ENCODE results near the gene SKI.
A peak's percentile ranks its signal among the peaks of the same experiment; 100 is the strongest.

The SKI gene

DNA sequence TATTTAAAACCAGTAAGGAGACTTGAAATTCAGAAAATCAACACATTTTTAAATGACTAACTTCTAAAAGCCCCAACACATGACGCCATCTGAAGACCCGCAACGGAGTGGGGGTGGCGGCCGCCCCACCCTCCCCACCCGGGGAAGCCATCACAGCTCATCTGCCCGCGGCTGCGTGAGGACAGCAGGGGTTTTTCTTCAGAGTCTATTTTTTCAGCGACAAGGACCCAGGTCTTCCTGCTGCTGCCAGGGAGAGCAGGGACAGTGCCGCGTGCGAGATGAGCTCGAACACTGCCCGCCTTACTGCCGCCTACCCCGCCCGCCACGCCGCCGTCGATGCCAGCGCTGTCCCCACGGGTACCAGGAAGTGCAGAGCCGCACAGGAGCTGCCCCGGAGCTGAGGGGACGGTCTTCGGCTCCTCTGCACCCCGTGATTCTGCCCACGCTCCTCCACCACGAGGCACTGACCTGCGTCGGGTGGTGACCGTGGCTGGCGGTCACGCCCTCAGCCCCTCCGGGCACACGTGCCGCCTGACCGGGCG, 79.0 kb downstream of the SKI start:
- DNase-seq (ENCODE audit: low read depth): no peak

GRCh38 chr1:2307972-2308371, 79.9 kb downstream of the SKI start:
- no peak for DNase-seq (ENCODE audit: low read depth)

- DNase-seq (ENCODE audit: low read depth): no peak
Measured at GRCh38 chr1:2308844-2309243, 80.7 kb downstream of the SKI start.

DNA sequence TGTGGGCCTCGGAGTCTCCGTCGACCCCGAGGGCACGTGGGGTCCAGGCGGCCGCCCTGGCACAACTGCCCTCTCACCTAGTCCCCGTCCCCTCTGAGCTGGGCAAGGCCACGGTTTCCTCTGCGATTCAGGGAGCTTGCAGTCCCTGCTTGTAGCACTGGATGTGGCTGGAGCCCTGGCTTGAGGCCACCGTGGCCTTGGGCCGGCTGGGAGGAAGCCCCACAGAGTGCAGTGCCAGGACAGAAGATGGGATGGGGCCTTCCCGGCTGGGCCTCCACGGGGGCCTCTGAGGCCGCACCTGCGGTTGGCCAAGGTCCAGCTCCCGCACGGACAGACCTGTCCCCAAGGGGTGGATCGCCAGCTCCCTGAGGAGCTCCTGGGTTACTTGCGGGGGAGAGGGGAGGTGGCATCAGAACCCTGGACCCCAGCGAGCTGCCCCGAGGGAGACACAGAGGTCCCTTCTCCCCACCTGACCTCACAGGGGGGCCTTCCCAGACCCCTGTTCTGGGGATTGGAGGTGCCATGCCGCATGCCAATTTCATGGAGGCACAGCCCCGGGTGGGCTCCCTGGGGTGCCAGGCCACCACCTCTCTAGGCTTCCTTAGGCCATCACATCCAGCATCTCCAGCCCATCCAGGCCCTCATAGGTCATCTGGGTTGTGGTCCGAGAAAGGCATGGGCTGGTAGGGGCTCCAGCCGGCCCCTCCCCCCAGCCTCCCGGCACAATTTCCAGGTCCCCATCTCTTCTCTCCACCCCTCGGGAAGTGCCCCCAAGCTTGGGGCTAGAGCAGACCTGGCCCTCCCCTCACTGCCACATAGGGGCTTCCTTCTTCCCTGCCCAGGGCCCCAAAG, 82.4 kb downstream of the SKI start:
- no peak for DNase-seq (ENCODE audit: low read depth)

DNA sequence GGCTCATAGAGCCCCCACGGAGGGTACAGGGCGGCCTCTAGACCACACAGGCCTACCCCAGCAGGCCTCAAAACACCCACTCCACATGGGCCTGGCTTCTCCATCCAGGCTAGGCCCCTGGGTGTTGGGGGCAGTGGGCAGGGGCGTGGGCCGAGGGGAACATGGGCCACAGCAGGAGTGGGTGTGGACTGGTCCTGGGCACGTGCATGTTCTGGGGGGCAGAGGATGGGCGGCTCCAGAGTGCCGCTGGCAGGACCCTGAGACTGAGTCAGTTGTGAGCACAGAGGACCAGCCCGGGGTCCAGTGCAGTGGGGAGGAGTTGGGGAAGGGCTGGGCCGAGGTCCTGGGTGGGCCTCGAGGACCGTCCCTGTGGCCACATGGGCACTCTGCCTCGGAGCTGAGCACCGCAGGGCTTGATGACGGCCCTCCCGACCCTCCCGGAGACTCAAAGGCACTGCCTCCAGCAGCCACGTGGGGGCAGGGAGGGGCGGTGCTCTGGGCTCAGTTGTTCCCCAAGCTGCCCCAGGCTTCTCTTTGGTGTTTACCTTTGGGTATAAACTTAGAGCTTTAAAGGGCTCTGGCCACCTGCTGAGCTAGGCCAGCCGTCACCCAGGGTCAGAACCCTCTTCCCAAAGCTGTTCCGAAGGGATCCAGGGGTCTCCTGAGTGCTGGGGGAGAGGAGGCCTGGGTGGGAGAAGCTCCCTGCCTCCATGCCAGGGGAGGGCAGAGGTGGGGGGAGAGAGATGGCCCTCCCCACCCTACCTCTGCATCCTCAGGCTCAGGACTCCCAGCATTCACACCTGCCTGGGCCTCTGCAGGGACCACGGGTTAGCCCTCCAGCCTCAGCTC, 83.3 kb downstream of the SKI start:
- peak; percentile 40 for DNase-seq (ENCODE audit: low read depth)

DNA sequence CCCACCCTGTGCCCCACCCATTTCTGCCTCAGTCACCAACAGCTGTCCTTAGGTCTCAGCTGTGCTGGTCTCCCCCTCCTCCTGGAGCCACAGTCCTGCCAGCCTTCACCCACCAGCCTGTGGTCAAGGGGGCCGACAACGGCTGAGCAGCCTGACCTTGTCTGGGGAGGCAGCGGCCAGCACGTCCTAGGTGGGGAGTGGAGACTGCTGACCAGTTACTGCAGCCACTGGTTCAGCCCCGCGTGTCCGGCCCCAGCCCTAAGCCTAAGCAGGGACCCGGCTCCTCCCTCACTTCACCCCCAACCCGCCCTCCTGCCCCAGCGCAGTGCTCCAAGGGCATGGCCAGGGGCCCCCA, 84.0 kb downstream of the SKI start:
- DNase-seq (ENCODE audit: low read depth): no peak

- no peak for DNase-seq (ENCODE audit: low read depth)
Measured at GRCh38 chr1:2312515-2313301, 84.6 kb downstream of the SKI start.

DNA sequence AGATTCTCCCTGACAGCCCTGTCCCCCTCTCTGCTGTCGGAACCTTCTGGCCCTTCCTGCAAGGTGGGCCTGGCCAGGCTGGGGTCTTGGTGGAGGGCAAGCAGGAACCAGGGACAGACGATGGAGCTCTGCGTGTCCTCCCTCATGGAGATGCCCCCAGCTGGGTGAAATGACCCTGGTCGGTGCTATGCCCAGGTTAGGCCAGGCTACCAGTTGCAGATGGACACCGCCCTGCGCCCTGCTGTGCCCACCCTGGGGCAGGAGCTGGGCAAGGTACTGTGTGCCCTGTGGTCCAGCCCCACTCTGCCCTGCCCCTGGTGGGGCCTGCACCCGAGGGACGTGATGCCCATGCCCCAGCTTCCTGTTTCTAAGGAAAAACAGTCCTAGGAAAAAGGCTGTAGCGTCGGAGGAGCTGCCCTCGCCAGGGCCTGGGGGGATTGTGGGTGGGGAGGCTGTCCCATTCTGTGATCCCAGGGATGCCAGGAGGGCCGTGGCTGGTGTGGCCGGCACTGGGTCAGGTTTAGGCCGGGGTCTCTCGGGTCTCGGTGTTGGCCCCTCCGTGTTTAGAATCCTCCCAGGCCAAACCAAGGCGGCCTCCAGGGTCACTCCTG, 85.6 kb downstream of the SKI start:
- DNase-seq (ENCODE audit: low read depth): no peak

GRCh38 chr1:2314273-2314802, 86.2 kb downstream of the SKI start:
- no peak for DNase-seq (ENCODE audit: low read depth)

DNA sequence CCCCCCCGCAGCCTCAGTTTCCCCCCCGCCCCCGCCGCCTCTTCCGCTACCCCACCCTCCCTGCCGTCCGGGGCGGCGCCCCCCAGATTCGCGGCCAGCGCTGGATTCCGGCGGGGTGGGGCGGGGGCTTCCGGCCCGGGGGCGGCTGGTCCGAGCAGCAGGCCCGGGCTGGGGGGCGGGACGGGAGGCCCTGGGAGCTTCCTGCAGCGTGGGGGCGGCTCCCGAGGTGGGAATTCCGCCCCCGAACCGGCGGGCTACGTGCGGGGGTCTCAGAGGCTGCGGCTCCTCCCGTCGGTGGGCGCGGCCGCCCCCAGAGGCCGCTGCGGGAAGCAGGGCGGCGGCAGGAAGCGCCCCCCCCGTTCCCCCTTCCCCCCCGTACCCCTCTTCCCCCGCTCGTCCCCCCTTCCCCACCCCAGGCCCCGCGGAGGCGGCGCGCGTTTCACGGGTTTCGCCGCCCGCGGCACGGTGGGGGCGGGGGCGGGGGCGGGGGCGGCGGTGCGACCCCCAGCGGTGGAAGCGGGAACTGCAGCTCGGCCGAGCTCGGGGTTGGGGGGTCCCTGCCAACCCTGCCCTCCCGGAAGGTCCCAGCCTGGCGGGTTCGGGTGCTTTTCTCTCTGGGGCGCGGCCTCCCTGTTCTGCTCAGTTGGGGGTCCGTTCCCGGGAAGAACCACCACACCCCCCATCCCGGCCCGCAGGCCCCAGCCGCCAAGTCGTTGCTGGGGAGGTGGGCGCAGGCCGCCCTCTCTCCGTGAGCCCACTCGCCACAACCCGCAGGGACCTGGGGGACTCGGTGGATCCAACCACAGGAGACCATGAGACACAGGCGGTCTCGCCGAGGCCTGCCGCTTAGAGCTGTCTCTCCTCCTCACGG, 86.9 kb downstream of the SKI start:
- peak; percentile 49 for DNase-seq (ENCODE audit: low read depth)

GRCh38 chr1:2315674-2316450, 87.7 kb downstream of the SKI start:
- DNase-seq (ENCODE audit: low read depth): no peak

DNA sequence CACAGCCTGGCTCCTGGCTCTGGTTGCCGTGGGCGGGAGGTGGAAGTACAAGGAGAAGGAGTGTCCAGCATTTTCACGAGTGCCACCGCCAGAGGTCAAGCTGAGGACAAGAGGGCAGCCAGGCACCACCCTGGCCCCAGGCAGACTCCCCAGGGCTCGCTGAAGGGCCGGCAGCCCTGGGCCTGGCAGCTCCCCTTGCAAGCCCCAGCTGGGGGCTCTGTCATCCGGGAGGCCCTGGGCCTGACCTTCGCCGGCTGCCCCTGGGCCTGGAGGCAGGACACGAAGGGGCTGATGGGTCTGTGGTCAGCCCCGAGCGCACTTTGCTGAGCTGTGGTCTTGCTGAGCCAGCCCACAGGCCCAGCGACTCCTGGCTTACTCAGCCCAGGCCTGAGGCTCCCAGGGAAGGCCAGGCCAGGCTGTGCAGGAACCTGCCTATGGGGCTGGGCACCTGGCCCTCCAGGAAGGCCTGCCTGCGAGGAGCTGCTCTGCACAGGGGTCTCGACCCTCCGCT, 88.4 kb downstream of the SKI start:
- DNase-seq (ENCODE audit: low read depth): no peak

- DNase-seq (ENCODE audit: low read depth): no peak
Measured at GRCh38 chr1:2317230-2318065, 89.3 kb downstream of the SKI start.

- no peak for DNase-seq (ENCODE audit: low read depth)
Measured at GRCh38 chr1:2318314-2319278, 90.5 kb downstream of the SKI start.

GRCh38 chr1:2319291-2319690, 91.2 kb downstream of the SKI start:
- no peak for DNase-seq (ENCODE audit: low read depth)

DNA sequence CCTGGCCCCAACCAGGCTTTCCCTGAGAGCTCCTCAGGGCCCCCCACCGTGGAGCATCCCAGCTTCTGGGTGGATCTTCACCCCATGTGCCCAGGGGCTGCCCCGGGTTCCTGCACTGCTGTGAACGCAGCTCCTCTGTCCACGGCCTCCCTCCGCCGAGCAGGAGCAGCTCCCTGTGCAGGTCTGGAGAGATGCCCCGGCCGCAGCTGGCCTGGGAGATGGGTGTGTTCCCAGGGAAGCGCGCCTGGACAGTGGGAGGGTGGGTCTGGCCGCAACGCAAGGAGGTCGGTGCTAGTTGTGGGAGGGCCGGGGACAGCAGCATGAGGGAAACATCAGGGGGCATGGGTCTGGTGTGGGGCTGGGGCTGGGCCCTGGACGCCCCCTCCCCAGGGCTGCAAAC, 91.9 kb downstream of the SKI start:
- DNase-seq (ENCODE audit: low read depth): no peak

Data from activated T-helper 9 cell treated with anti-CD3 and anti-CD28 coated beads, Interleukin-2, amount 50 U/mL, for 16 hours (primary cell).